H9 (cell line): ENCODE data around the gene MFSD11. TPM values are rescaled to one million over a fixed set of nuclear protein-coding genes. Genes with fewer than 3 reads are reported as not detected.

Experiments
- DNase-seq: peaks from one replicate; pipeline ENCODE4 v3.0.0-alpha.2; 2017
- H2AFZ ChIP-seq: one replicate; pipeline ENCODE4 v1.6.1; 2013; ENCODE audit warnings: mild to moderate bottlenecking, low read length, control low read depth, moderate library complexity
- H2AK5ac ChIP-seq: 2 replicates; pipeline ENCODE4 v1.6.1; 2013; ENCODE audit warnings: low read length, control low read depth, mixed read lengths; ENCODE audit not compliant: insufficient read length
- H2BK120ac ChIP-seq: one replicate; pipeline ENCODE4 v1.6.1; 2013; ENCODE audit warnings: low read depth, mild to moderate bottlenecking, low read length, control low read depth, inconsistent platforms; ENCODE audit not compliant: poor library complexity, severe bottlenecking
- H2BK12ac ChIP-seq: 2 replicates; pipeline ENCODE4 v1.6.1; 2013; ENCODE audit warnings: low read length, control low read depth, mixed read lengths, low read depth; ENCODE audit not compliant: insufficient read length
- H2BK15ac ChIP-seq: 2 replicates; pipeline ENCODE4 v1.6.1; 2013; ENCODE audit warnings: low read depth, low read length, control low read depth
- H2BK20ac ChIP-seq: one replicate; pipeline ENCODE4 v1.6.1; 2013; ENCODE audit warnings: low read depth, mild to moderate bottlenecking, low read length, control low read depth, inconsistent platforms; ENCODE audit not compliant: poor library complexity, severe bottlenecking
- H2BK5ac ChIP-seq: 2 replicates; pipeline ENCODE4 v1.6.1; 2013; ENCODE audit warnings: low read length, control low read depth, mixed read lengths; ENCODE audit not compliant: insufficient read length
- H3K14ac ChIP-seq: 2 replicates; pipeline ENCODE4 v1.6.1; 2013; ENCODE audit warnings: low read length, control low read depth; ENCODE audit not compliant: insufficient read depth
- H3K18ac ChIP-seq: 2 replicates; pipeline ENCODE4 v1.6.1; 2013; ENCODE audit warnings: low read depth, mild to moderate bottlenecking, mixed read lengths, low read length, control low read depth; ENCODE audit not compliant: insufficient read length
- H3K23ac ChIP-seq: 2 replicates; pipeline ENCODE4 v1.6.1; 2013; ENCODE audit warnings: low read length, control low read depth, mixed read lengths, low read depth; ENCODE audit not compliant: insufficient read length
- H3K23me2 ChIP-seq: 2 replicates; pipeline ENCODE4 v1.6.1; 2013; ENCODE audit warnings: low read depth, mild to moderate bottlenecking, mixed read lengths, low read length, control low read depth; ENCODE audit not compliant: insufficient read length, poor library complexity, severe bottlenecking
- H3K27ac ChIP-seq: 2 replicates; pipeline ENCODE4 v1.5.1; 2013; ENCODE audit warnings: low read length, control low read depth, mixed read lengths, low read depth; ENCODE audit not compliant: insufficient read length
- H3K27me3 ChIP-seq: 2 replicates; pipeline ENCODE4 v1.6.1; 2013; ENCODE audit warnings: low read length, control low read depth, inconsistent platforms; ENCODE audit not compliant: insufficient read depth
- H3K4ac ChIP-seq: 2 replicates; pipeline ENCODE4 v1.6.1; 2013; ENCODE audit warnings: low read depth, mild to moderate bottlenecking, control low read depth, inconsistent platforms, low read length, moderate library complexity
- H3K4me1 ChIP-seq: 2 replicates; pipeline ENCODE4 v1.6.1; 2013; ENCODE audit warnings: low read length, control low read depth, inconsistent platforms; ENCODE audit not compliant: insufficient read depth
- H3K4me2 ChIP-seq: 2 replicates; pipeline ENCODE4 v1.6.1; 2013; ENCODE audit warnings: low read length, control low read depth, mixed read lengths; ENCODE audit not compliant: insufficient read length, insufficient read depth
- H3K56ac ChIP-seq: 2 replicates; pipeline ENCODE4 v1.6.1; 2013; ENCODE audit warnings: low read depth, mild to moderate bottlenecking, mixed read lengths, low read length, control low read depth; ENCODE audit not compliant: insufficient read length
- H3K79me1 ChIP-seq: 2 replicates; pipeline ENCODE4 v1.6.1; 2013; ENCODE audit warnings: low read depth, mild to moderate bottlenecking, moderate library complexity, low read length, control low read depth, inconsistent platforms; ENCODE audit not compliant: insufficient read depth, poor library complexity, severe bottlenecking
- H3K79me2 ChIP-seq: 2 replicates; pipeline ENCODE4 v1.6.1; 2013; ENCODE audit warnings: low read length, control low read depth, inconsistent platforms; ENCODE audit not compliant: insufficient read depth
- H3K9ac ChIP-seq: 2 replicates; pipeline ENCODE4 v1.6.1; 2013; ENCODE audit warnings: low read length, control low read depth, mixed read lengths; ENCODE audit not compliant: insufficient read length; ENCODE audit errors: extremely low read depth
- H3K9me3 ChIP-seq: one replicate; pipeline ENCODE4 v1.6.1; 2013; ENCODE audit warnings: low read depth, low read length, inconsistent platforms; ENCODE audit not compliant: control insufficient read depth
- H3T11ph ChIP-seq: one replicate; pipeline ENCODE4 v1.6.1; 2013; ENCODE audit warnings: mild to moderate bottlenecking, low read length, control low read depth, inconsistent platforms
- H4K20me1 ChIP-seq: one replicate; pipeline ENCODE4 v1.6.1; 2013; ENCODE audit not compliant: control insufficient read depth, insufficient read length, insufficient read depth
- H4K5ac ChIP-seq: 2 replicates; pipeline ENCODE4 v1.6.1; 2013; ENCODE audit warnings: low read depth, mild to moderate bottlenecking, mixed read lengths, low read length, control low read depth; ENCODE audit not compliant: insufficient read length
- H4K8ac ChIP-seq: replicated peaks from 2 replicates; pipeline ENCODE4 v1.6.1; 2013; ENCODE audit warnings: low read length, control low read depth, mixed read lengths, low read depth; ENCODE audit not compliant: insufficient read length
- H4K91ac ChIP-seq: 2 replicates; pipeline ENCODE4 v1.6.1; 2013; ENCODE audit warnings: low read depth, mild to moderate bottlenecking, moderate library complexity, mixed read lengths, low read length, control low read depth; ENCODE audit not compliant: insufficient read length
- H3K27ac Mint-ChIP-seq, 3 experiments: 2 replicates in 2 of 3; 3 replicates in 1 of 3; pipeline ENCODE4 v1.8.0; 2020 to 2021; ENCODE audit warnings: mixed read lengths in 3 of 3, mild to moderate bottlenecking in 1 of 3, moderate library complexity in 1 of 3
- H3K27me3 Mint-ChIP-seq: 2 replicates; pipeline ENCODE4 v1.8.0; 2021; ENCODE audit warnings: low read depth, mild to moderate bottlenecking, moderate library complexity, mixed read lengths
- H3K36me3 Mint-ChIP-seq, 3 experiments: 2 replicates in 2 of 3; 3 replicates in 1 of 3; pipeline ENCODE4 v1.8.0; 2020 to 2021; ENCODE audit warnings: low read depth in 3 of 3, mixed read lengths in 3 of 3; ENCODE audit not compliant: insufficient read depth in 1 of 3
- H3K4me1 Mint-ChIP-seq, 2 experiments: 2 replicates each; pipeline ENCODE4 v1.8.0; 2020; ENCODE audit warnings: mixed read lengths in 2 of 2
- H3K4me3 Mint-ChIP-seq, 2 experiments: 2 replicates in 1 of 2; 3 replicates in 1 of 2; pipeline ENCODE4 v1.8.0; 2020 to 2021; ENCODE audit warnings: mild to moderate bottlenecking in 2 of 2, mixed read lengths in 2 of 2, moderate library complexity in 1 of 2
- H3K9me3 Mint-ChIP-seq, 2 experiments: 2 replicates in 1 of 2; 3 replicates in 1 of 2; pipeline ENCODE4 v1.8.0; 2020; ENCODE audit warnings: mild to moderate bottlenecking in 2 of 2, mixed read lengths in 2 of 2, moderate library complexity in 1 of 2
- CTCF ChIP-seq: fragments of 200-600 bp; sonication (generic); conservative IDR thresholded peaks from 3 replicates; pipeline ENCODE4 v1.8.0; 2021; ENCODE audit warnings: antibody characterized with exemption, mild to moderate bottlenecking
- WGBS: extraction: QIAGEN DNeasy Blood & Tissue Kit; methylation state at CpG from one replicate; pipeline ENCODE4 v1.1.7; 2013; ENCODE audit warnings: missing lambda C conversion rate, low lambda C conversion rate, mixed read lengths; ENCODE audit not compliant: insufficient read length; ENCODE audit errors: extremely low coverage; 5-methylcytosine and 5-hydroxymethylcytosine counted together
- total RNA-seq: library from RNA; stranded (reverse); gene quantifications from 2 replicates; pipeline ENCODE4 v1.2.1, GENCODE V29; 2021

MFSD11 gene
- total RNA-seq, 1 experiment from 2014 or later, result 19.9 TPM

GRCh38 chr17:76737082-76737675 lies 740 bp upstream of the MFSD11 start, which contains the start of gene SRSF2:
Gene SRSF2 (minus strand): TSS chr17:76737331. CDS start chr17:76737160, 171 bp downstream.
- Histone ChIP-seq H2BK5ac (peak within 1 kb of the TSS; percentile 84), H3T11ph (peak within 1 kb of the TSS; percentile 98), H4K8ac (no peak within 1 kb of the TSS), H2BK15ac (no peak within 1 kb of the TSS), H3K18ac (peak within 1 kb of the TSS; percentile 99), H3K27me3 (no peaks in the 10 kb centered on the region), H3K4ac (peak within 1 kb of the TSS; percentile 71), H2AFZ (no peak within 1 kb of the TSS), H2BK12ac (peak within 1 kb of the TSS; percentile 97), H3K9ac (peak within 1 kb of the TSS; percentile 96), H4K91ac (peak within 1 kb of the TSS; percentile 79), H3K27ac (peak within 1 kb of the TSS; percentile 78), H4K20me1 (no peaks in the 10 kb centered on the region), H3K4me1 (no peaks in the 10 kb centered on the region), H4K5ac (peak within 1 kb of the TSS; percentile 73), H3K56ac (peak within 1 kb of the TSS; percentile 93), H3K9me3 (no peaks in the 10 kb centered on the region), H3K79me2 (peaks cover 17% of the 10 kb centered on the region; the same call in 1 of the 2 replicates), H3K23me2 (no peaks in the 10 kb centered on the region), H3K4me2 (peak within 1 kb of the TSS; percentile 71), H2AK5ac (no peak within 1 kb of the TSS), H2BK120ac (peak within 1 kb of the TSS; percentile 93), H3K14ac (peak within 1 kb of the TSS; percentile 99), H3K79me1 (no peaks in the 10 kb centered on the region), H3K23ac (peak within 1 kb of the TSS; percentile 20), H2BK20ac (no peak within 1 kb of the TSS)
- Mint-ChIP-seq H3K9me3 (peaks cover 3 to 7% of the 10 kb centered on the region in 2 experiments; a peak in 2 of 5 replicates), H3K27ac (peak within 1 kb of the TSS; percentile 100), H3K4me3 (peak within 1 kb of the TSS; percentile 99 to 100), H3K27me3 (peaks cover 2% of the 10 kb centered on the region), H3K4me1 (peaks cover 29 to 34% of the 10 kb centered on the region in 2 experiments), H3K36me3 (peaks cover 39 to 58% (median 43%) of the 10 kb centered on the region in 3 experiments)
- peak; percentile 100 for DNase-seq
- WGBS, result no CpG with 5 or more reads among the region's 60 CpGs
- no peak for TF ChIP-seq CTCF
